HepG2 (cell line): ENCODE results near the gene SLC44A5.

ENCODE experiments used
- CEBPB ChIP-seq: IDR thresholded peaks from 2 replicates; pipeline ENCODE4 v1.6.1; 2011; ENCODE audit warnings: low read depth, low read length, improper control_type of control experiment, borderline replicate concordance
- LCORL ChIP-seq, 2 experiments: fragments of 450-650 bp in 1 of 2; sonication (generic) in 1 of 2; formaldehyde crosslinking in 1 of 2; IDR thresholded peaks; 2 replicates each; pipeline versions ENCODE4 v1.5.0 to v1.6.1; 2017 to 2020; ENCODE audit warnings: antibody characterized with exemption in 1 of 2, missing genetic modification reagents in 1 of 2
- POLR2A ChIP-seq, 2 experiments: IDR thresholded peaks; 2 replicates each; pipeline ENCODE4 v1.6.1; 2011; ENCODE audit warnings: low read depth in 2 of 2, low read length in 2 of 2, mild to moderate bottlenecking in 1 of 2, moderate library complexity in 1 of 2; ENCODE audit not compliant: insufficient read depth in 1 of 2
- RFXAP ChIP-seq: sonication (generic); formaldehyde crosslinking; IDR thresholded peaks from 2 replicates; pipeline ENCODE4 v1.4.0; 2020; ENCODE audit warnings: missing genetic modification reagents, borderline replicate concordance
- SMC3 ChIP-seq: IDR thresholded peaks from 2 replicates; pipeline ENCODE4 v1.6.1; 2011; ENCODE audit warnings: low read length, improper control_type of control experiment
- ZNF510 ChIP-seq: sonication (generic); formaldehyde crosslinking; IDR thresholded peaks from 2 replicates; pipeline ENCODE4 v1.4.0; 2020; ENCODE audit warnings: low read depth, mild to moderate bottlenecking, missing genetic modification reagents
- ZNF530 ChIP-seq: sonication (generic); formaldehyde crosslinking; IDR thresholded peaks from 2 replicates; pipeline ENCODE4 v1.5.0; 2020; ENCODE audit warnings: low read depth, mild to moderate bottlenecking, missing genetic modification reagents
- TF ChIP-seq, protein P1 (sequence below): sonication (generic); formaldehyde crosslinking; IDR thresholded peaks from 2 replicates; pipeline ENCODE4 v1.5.0; 2020; ENCODE audit warnings: mild to moderate bottlenecking, missing genetic modification reagents, moderate library complexity
- TF ChIP-seq, protein P2 (sequence below): sonication (generic); formaldehyde crosslinking; IDR thresholded peaks from 2 replicates; pipeline ENCODE4 v1.5.0; 2020; ENCODE audit warnings: missing genetic modification reagents, mild to moderate bottlenecking, borderline replicate concordance

DNA sequence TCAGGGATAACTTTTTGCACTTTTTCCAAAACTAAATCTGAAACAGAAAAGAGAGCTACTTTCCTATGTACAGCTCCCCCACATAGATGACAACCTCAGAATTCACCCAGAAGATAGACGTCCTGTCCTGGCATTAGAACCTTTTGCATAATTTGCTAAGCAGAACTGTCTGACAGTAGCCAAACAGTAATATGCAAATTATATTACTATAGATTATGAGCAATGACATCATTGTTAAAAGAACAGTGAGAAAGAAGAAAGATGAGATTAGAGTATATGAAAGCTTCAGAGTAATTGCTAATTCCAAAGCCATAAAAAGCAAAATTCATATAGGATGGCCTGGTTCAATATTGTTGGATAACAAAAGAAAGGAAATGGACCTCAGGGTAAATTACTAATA is 43.7 kb downstream of the SLC44A5 start:
- TF ChIP-seq ZNF510 (no peak), RFXAP (no peak), POLR2A (IDR thresholded peaks at IDR 0.05; ENCODE audit: insufficient read depth in 1 of 2, low read depth in 2 of 2, low read length in 2 of 2) (no peak), ZNF530 (CRISPR knock-in tag) (no peak), CEBPB (no peak), LCORL (IDR thresholded peaks at IDR 0.05) (no peak), LCORL (CRISPR knock-in tag; IDR thresholded peaks at IDR 0.05) (no peak), SMC3 (no peak)
- TF ChIP-seq, protein P1, sequence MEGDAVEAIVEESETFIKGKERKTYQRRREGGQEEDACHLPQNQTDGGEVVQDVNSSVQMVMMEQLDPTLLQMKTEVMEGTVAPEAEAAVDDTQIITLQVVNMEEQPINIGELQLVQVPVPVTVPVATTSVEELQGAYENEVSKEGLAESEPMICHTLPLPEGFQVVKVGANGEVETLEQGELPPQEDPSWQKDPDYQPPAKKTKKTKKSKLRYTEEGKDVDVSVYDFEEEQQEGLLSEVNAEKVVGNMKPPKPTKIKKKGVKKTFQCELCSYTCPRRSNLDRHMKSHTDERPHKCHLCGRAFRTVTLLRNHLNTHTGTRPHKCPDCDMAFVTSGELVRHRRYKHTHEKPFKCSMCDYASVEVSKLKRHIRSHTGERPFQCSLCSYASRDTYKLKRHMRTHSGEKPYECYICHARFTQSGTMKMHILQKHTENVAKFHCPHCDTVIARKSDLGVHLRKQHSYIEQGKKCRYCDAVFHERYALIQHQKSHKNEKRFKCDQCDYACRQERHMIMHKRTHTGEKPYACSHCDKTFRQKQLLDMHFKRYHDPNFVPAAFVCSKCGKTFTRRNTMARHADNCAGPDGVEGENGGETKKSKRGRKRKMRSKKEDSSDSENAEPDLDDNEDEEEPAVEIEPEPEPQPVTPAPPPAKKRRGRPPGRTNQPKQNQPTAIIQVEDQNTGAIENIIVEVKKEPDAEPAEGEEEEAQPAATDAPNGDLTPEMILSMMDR (CRISPR knock-in tag) = no peak
- TF ChIP-seq, protein P2, sequence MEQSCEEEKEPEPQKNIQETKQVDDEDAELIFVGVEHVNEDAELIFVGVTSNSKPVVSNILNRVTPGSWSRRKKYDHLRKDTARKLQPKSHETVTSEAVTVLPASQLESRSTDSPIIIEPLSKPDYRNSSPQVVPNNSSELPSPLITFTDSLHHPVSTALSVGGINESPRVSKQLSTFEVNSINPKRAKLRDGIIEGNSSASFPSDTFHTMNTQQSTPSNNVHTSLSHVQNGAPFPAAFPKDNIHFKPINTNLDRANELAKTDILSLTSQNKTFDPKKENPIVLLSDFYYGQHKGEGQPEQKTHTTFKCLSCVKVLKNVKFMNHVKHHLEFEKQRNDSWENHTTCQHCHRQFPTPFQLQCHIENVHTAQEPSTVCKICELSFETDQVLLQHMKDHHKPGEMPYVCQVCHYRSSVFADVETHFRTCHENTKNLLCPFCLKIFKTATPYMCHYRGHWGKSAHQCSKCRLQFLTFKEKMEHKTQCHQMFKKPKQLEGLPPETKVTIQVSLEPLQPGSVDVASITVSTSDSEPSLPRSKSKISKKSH (CRISPR knock-in tag) = no peak
